Left cardiac atrium (tissue), 4 donors: ENCODE data around the gene LAD1. TPM values are rescaled to one million over a fixed set of nuclear protein-coding genes. Genes with fewer than 3 reads are reported as not detected.

Experiments used
- ATAC-seq, 2 donors: fragments of 200-7000 bp; cut with Tn5 transposase; one replicate each; pipeline ENCODE4 v1.9.1; 2020; ENCODE audit warnings: mild to moderate bottlenecking in 2 of 2, moderate library complexity in 2 of 2
- DNase-seq: peaks from one replicate; pipeline ENCODE4 v3.0.0-alpha.2; 2020
- intact Hi-C, 2 donors: fragments of 100-400 bp; cut with DNase I; formaldehyde crosslinking; loops; one replicate each; pipeline versions ENCODE4 v1.14.1 to v1.15.1; 2022 to 2023
- total RNA-seq, 2 donors: library from RNA; stranded (reverse); fragmentation: NEBNext Ultra II Directional; extraction: Animal tissue kit (Norgen Biotek cat#: 25700); gene quantifications; one replicate each; pipeline ENCODE4 v1.2.1, GENCODE V29; 2021
- donor health status: DM: no; HTN: yes; CAD: no.
- donor health status: DM: no; HTN: yes; CAD: no; lungs with severe emphysema.
- donor health status: DM: yes; HTN: yes; CAD: no.
- donor health status: Dilated cardiomyopathy.

The LAD1 gene
- total RNA-seq, 2 donors from 2014 or later = 1.3 to 1.4 TPM

GRCh38 chr1:201399352-201400126, 415 bp upstream of the LAD1 start:
- ATAC-seq = peak; percentile 44 to 46

DNA sequence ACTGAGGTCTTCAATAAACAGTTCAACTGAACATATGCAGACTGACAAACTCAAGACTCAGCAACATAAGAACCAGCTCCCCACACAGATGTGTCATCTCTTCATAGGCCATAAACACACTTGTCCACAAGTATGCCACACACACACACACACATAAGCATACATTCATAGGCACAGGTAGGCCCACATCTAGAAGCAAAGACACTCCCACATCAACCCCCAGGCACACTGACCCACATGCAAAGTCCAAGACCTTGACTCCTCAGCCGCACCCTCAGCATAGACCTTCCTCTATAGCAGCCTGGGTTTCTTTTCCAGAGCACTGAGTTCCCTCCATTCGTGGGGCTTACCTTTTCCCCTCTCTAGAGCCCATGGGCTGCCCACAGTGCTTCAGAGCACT, 1.4 kb downstream of the LAD1 start:
- ATAC-seq = no peak
- intact Hi-C loops = no loop called here
- DNase-seq = no peak

More at GRCh38 chr1:201399352-201400126, 415 bp upstream of the LAD1 start:
- no peak for DNase-seq
- intact Hi-C loops = no loop called here

- intact Hi-C loops = no loop called here
- DNase-seq (no peak), ATAC-seq (no peak)
These were observed 2.2 kb downstream of the LAD1 start for GRCh38 chr1:201396861-201397464.

GRCh38 chr1:201395936-201396335, 3.2 kb downstream of the LAD1 start:
- intact Hi-C loops = no loop called here
- DNase-seq (no peak), ATAC-seq (no peak)

- intact Hi-C loops = no loop called here
- ATAC-seq = no peak
These were observed 4.5 kb downstream of the LAD1 start for GRCh38 chr1:201394591-201394990.

GRCh38 chr1:201393076-201393475, 6.0 kb downstream of the LAD1 start:
- intact Hi-C loops = no loop called here
- DNase-seq (no peak), ATAC-seq (no peak)

More at GRCh38 chr1:201394591-201394990, 4.5 kb downstream of the LAD1 start:
- no peak for DNase-seq

DNA sequence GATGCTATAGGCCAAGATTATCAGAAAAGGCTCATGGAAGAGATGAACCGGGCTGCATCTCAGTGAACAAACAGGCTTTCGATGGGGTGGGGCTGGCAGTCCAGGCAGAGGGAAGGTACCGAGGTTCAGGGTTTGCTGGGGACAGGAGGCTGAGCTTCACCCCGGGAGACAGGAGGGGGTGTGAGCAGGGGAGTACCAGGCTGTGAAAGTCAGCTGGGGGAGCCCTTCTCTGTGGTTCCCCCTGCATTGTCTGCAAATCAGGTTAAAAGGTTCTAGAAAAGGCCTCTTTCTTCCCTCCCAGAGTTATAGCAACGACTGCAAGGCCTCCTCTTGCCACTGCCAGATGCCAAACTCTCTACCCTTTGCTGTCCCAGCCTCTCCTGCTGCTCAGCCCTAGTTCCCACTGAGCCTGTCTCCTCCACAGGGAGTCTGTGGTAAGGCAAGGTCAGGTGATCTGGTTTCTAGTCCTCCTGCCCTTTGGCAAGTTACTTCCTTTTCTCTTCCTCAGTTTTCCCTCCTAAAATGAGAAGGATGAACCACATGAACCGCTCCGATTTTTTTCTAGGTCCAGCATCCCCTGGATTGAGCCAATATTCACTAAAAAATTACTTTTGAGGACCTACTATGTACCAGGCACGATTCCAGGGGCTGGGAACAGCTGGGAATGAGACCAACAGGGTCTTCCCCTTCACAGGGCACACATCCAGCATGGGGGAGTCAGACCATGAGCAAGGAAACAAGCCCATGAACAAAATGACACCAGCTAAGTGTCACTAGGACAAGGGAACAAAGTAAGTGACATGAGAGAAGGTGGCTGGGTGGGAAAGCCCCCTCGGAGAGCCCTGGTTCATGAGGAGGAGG, 7.2 kb downstream of the LAD1 start:
- intact Hi-C loops = no loop called here
- no peak for DNase-seq
- ATAC-seq = no peak

DNA sequence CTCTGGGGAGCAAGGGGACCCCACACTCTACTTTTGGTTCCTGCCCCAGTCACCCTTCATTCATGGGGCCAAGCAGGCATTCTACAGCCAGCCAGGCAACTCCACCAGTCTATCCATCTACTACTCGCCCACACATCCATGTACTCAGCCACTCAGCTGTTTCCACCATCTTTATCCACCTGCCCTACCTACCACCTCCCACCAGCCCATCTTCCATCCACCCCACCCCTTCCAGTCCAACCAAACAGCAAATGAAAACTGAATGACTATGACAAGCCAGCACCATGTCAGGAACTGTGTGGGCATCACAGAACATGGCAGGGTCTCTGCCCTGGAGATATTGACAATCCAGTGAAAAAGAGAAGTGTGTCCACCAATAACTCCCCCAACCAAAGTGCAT, 7.9 kb downstream of the LAD1 start:
- DNase-seq (no peak), ATAC-seq (no peak)
- intact Hi-C loops = no loop called here

DNA sequence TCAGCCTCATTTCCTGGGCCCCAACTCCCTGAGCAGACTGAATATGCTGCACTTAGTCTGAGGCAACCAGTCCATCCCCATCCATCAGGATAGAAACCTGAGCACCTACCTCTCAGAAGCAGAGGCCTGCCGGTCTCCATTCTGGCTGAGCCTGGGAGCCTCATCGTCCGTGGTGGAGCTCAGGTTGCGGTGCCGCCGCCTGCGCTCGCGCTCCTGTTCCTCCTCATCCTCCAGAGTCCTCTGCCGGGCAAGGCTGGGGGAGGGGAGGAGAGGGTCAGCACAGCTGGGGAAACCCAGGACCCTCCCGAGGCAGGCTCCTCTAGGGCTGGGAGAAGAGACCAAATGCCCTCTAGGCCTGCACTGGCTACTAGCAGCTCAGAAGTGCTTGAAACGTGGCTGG, 10.1 kb downstream of the LAD1 start:
- no peak for ATAC-seq
- no peak for DNase-seq
- intact Hi-C loops = no loop called here

DNA sequence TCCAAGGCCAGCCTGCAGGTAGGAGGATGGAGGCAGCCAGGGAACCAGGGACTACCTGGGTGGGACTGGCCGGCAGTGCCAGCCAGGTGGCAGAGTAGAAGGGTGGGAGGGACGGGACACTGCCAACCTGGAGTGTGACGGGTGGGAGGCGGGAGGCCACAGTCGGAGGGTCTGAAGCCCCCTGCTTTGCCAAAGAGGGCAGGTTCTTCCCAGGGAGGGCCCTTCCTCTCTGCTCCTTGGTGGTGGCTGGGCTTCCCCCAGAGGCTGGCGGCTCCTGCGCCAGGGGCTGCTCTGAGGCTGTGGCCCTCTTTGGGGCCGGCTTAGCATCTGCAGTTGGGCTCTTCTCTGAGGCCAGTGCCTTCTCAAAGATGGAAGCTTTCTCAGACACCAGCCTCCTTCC, 12.9 kb downstream of the LAD1 start:
- no peak for ATAC-seq
- no peak for DNase-seq
- intact Hi-C loops = no loop called here

DNA sequence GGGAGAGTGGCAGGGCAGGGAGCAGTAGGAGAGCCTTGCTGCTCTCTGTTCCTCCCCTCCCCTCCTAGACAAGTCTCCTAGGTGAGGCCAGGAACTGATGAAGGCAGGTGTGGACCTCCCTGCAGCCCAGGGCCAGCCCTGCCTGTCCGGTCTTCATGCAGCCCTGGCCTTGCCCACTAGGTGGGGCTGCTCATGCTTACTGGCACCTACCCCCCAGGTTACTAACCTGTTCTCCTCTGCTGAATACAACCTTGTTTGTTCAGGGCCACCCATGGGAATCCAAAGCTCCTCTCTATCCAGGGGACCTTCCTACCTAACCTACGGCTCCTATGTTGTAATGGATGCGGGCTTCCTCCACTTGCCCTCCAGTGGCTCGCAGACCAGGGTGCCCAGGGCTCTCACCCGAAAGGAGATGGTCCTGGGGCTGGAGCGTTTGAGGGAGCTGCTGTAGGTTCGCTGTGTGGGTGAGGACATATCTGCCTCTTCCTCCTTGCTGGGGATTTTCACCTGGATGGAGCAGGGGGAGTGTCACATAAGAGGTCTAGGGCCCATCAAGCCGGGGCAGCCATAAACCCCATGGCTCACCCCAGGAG, 13.7 kb downstream of the LAD1 start:
- DNase-seq = peak; percentile 54
- peak; percentile 50 to 62 for ATAC-seq
- intact Hi-C loops = no loop called here

DNA sequence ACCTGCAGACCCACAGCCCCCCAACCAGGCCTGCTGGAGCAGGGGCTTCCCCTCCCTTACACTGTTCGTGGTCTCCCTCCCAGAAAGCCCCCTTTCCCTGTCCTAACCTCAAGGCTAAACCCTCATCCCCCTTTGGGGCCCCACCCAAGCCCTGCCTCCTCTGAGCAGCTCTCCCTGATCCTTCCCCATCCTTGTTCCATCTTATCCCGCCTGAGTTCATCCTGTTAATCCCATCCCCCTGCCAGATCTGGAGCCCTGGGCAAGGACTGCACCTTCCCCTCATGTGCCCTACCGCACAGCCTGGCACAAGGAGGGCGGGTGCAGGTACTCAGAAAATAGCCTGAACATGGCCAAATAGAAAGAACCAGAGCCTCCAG, 14.7 kb downstream of the LAD1 start:
- peak in 1 of 2 donors; percentile 2 for ATAC-seq
- intact Hi-C loops = no loop called here

GRCh38 chr1:201383647-201384405, 15.3 kb downstream of the LAD1 start:
- no peak for DNase-seq
- intact Hi-C loops = no loop called here
- peak; percentile 36 to 62 for ATAC-seq

More for the DNA sequence above, 14.7 kb downstream of the LAD1 start:
- no peak for DNase-seq

DNA sequence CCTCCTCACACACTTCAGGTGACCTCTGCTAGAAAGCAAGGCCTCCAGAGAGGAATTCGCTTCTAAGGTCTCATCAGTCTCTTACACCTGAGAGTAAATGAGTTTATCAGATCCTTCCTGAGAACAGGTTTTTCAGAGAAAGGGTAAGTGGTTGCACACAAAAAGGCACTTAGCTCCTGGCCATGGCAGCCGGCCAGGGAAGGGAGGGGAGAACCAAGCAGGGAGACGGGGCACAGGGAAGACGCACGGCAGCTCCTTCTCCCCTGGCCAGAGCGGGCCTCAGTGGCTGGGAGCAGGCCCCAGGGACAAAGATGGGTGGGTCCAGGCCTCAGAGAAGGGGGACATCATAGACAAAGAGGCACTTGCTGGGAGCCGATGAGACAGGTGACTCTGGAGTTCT, 18.0 kb downstream of the LAD1 start:
- ATAC-seq (no peak), DNase-seq (no peak)
- intact Hi-C loops = no loop called here

DNA sequence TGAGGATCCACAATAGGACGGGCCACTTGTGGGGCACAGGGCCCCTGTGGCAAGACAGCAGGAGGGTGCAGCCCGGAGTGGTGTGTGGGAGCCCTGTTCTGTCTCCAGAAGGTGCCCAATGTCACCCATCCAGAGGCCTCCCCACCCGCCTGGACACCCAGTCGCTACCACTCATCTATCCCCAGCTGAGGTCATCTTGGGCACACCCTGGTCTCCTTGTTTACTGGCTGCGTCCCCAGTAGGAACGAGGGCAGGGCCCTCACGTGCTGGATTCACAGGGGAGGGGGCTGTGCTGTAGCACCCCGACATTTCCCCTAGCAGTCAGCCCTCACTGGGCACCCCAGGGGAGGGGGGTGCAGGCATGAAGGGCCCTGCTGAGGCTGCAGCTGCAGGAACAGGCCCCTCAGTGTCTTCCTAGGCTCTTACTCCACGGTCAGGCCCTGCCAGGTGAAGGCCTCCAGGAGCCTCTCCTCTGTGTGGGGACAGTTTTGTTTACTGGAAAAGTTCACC, 19.3 kb downstream of the LAD1 start:
- DNase-seq (no peak), ATAC-seq (peak in 1 of 2 donors; percentile 1)
- intact Hi-C loops = no loop called here

- intact Hi-C loops = no loop called here
These were observed 20.3 kb downstream of the LAD1 start for GRCh38 chr1:201378804-201379203.

GRCh38 chr1:201377611-201378092, 21.5 kb downstream of the LAD1 start, which contains the start of gene TNNT2:
Gene TNNT2 (minus strand): TSS chr1:201377680. CDS start chr1:201373254, 4,426 bp downstream.
- ATAC-seq (peak; percentile 53 to 58), DNase-seq (peak; percentile 69)
- intact Hi-C loops = no loop called here

More at GRCh38 chr1:201378804-201379203, 20.3 kb downstream of the LAD1 start:
- ATAC-seq = peak; percentile 20 to 23
- no peak for DNase-seq
